HL-60 (cell line): ENCODE data around the gene DNAJB4.

Experiments used
- POLR2AphosphoS5 ChIP-seq: IDR thresholded peaks from 2 replicates; pipeline ENCODE4 v1.6.1; 2012; ENCODE audit warnings: low read depth
- TF ChIP-seq, protein P1 (sequence below): IDR thresholded peaks from one replicate; pipeline ENCODE4 v1.5.1; 2011; ENCODE audit warnings: low read length, control low read depth, inconsistent platforms; ENCODE audit not compliant: insufficient read depth

DNA sequence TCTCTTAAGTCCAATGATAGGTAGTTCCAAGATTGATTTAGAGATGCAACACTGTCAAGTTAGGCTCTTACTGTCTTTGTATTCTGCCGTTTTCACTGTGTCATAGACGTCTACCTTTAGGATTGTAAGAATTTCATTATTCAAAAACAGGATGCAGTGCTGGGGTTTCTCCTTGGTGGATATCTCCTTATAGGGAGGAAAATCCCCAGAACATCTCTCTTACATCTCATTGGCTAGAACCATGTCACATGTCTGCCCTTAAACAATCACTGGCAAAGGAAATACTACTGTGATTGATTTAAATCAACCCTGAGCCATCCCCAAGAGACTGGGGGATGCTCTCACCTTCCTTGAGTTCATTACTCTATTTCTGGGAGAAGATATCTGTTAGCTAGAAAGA lies 15.0 kb upstream of the DNAJB4 start:
- TF ChIP-seq, protein P1, sequence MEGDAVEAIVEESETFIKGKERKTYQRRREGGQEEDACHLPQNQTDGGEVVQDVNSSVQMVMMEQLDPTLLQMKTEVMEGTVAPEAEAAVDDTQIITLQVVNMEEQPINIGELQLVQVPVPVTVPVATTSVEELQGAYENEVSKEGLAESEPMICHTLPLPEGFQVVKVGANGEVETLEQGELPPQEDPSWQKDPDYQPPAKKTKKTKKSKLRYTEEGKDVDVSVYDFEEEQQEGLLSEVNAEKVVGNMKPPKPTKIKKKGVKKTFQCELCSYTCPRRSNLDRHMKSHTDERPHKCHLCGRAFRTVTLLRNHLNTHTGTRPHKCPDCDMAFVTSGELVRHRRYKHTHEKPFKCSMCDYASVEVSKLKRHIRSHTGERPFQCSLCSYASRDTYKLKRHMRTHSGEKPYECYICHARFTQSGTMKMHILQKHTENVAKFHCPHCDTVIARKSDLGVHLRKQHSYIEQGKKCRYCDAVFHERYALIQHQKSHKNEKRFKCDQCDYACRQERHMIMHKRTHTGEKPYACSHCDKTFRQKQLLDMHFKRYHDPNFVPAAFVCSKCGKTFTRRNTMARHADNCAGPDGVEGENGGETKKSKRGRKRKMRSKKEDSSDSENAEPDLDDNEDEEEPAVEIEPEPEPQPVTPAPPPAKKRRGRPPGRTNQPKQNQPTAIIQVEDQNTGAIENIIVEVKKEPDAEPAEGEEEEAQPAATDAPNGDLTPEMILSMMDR = no peak
- TF ChIP-seq POLR2AphosphoS5 = no peak
